Smooth muscle cell (in vitro differentiated cells): Measurements from ENCODE around the gene POR. TPM values are rescaled to one million over a fixed set of nuclear protein-coding genes. Genes with fewer than 3 reads are reported as not detected.
"Not testable (repeated sequence)": the region's sequence is repeated elsewhere in the genome, so short reads cannot be mapped to it uniquely, and the experiment has no call there.

ENCODE experiments used
- DNase-seq: peaks from one replicate; lab custom pipeline; 2025; ENCODE audit not compliant: unreplicated experiment; lab: John Stamatoyannopoulos, UW
- H2AFZ ChIP-seq: fragments of 200-600 bp; sonication (generic); 2 replicates; pipeline ENCODE4 v1.6.0; 2016; ENCODE audit warnings: antibody characterized with exemption, low read depth, mild to moderate bottlenecking
- H3F3A ChIP-seq: fragments of 200-600 bp; sonication (generic); 2 replicates; pipeline ENCODE4 v1.6.0; 2017; ENCODE audit warnings: antibody characterized with exemption, low read depth
- H3K27ac ChIP-seq: fragments of 200-600 bp; sonication (generic); 2 replicates; pipeline ENCODE4 v1.5.1; 2016; ENCODE audit warnings: low read depth, mild to moderate bottlenecking
- H3K27me3 ChIP-seq: fragments of 200-600 bp; sonication (generic); 2 replicates; pipeline ENCODE4 v1.6.1; 2016; ENCODE audit warnings: low read depth, mild to moderate bottlenecking
- H3K36me3 ChIP-seq: fragments of 200-600 bp; sonication (generic); 2 replicates; pipeline ENCODE4 v1.5.1; 2016; ENCODE audit warnings: low read depth
- H3K4me1 ChIP-seq: fragments of 200-600 bp; sonication (generic); 2 replicates; pipeline ENCODE4 v1.5.1; 2016; ENCODE audit warnings: low read depth
- H3K4me2 ChIP-seq: fragments of 200-600 bp; sonication (generic); 2 replicates; pipeline ENCODE4 v1.6.0; 2016; ENCODE audit warnings: mild to moderate bottlenecking
- H3K4me3 ChIP-seq: fragments of 200-600 bp; sonication (generic); 2 replicates; pipeline ENCODE4 v1.5.1; 2016; ENCODE audit warnings: mild to moderate bottlenecking
- H3K79me2 ChIP-seq: fragments of 200-600 bp; sonication (generic); 2 replicates; pipeline ENCODE4 v1.6.0; 2016; ENCODE audit warnings: low read depth, mild to moderate bottlenecking
- H3K9ac ChIP-seq: fragments of 200-600 bp; sonication (generic); 2 replicates; pipeline ENCODE4 v1.6.0; 2016; ENCODE audit warnings: low read depth
- H3K9me3 ChIP-seq: fragments of 200-600 bp; sonication (generic); replicated peaks from 2 replicates; pipeline ENCODE4 v1.5.1; 2016; ENCODE audit warnings: low read depth
- H4K20me1 ChIP-seq: fragments of 200-600 bp; sonication (generic); 2 replicates; pipeline ENCODE4 v1.6.0; 2016; ENCODE audit warnings: low read depth
- WGBS: methylation state at CpG from one replicate; pipeline ENCODE4 v1.1.7; 2016; ENCODE audit warnings: low lambda C conversion rate; 5-methylcytosine and 5-hydroxymethylcytosine counted together
- polyA plus RNA-seq: library from polyadenylated mRNA; unstranded; fragments of >200 nt; fragmentation: Nextera tagmentation; extraction: Ambion mirVana; gene quantifications from 2 replicates; pipeline ENCODE4 v1.2.1, GENCODE V29; 2016
- total RNA-seq: library from RNA; depleted of rRNA; stranded (reverse); fragments of >200 nt; gene quantifications from 2 replicates; pipeline ENCODE4 v1.2.3, GENCODE V29; 2014
- TF ChIP-seq, protein P1 (sequence below): fragments of 200-600 bp; sonication (generic); IDR thresholded peaks from 2 replicates; pipeline ENCODE4 v1.5.1; 2017; ENCODE audit warnings: borderline replicate concordance, mild to moderate bottlenecking, antibody characterized with exemption; ENCODE audit not compliant: insufficient read depth, poor library complexity, severe bottlenecking

The POR gene
- total and polyA plus RNA-seq, 2 experiments from 2014 or later = 46.7 to 52.7 TPM

GRCh38 chr7:75880242-75880641 lies 34.7 kb upstream of the POR start:
- 86% methylated on average over 4 of the region's 4 CpGs for WGBS
- Histone ChIP-seq H3K4me2 (peak overlapping the region; percentile 96), H3K27ac (no peak overlapping the region)

GRCh38 chr7:75881436-75882095 lies 33.4 kb upstream of the POR start:
- DNase-seq = no peak
- no peak overlapping the region for H3K27ac ChIP-seq
- H3K4me2 ChIP-seq = no peak overlapping the region
- H2AFZ ChIP-seq = no peak overlapping the region
- no peak overlapping the region for H3K4me3 ChIP-seq
- H3K9ac ChIP-seq = no peak overlapping the region
- TF ChIP-seq, protein P1, sequence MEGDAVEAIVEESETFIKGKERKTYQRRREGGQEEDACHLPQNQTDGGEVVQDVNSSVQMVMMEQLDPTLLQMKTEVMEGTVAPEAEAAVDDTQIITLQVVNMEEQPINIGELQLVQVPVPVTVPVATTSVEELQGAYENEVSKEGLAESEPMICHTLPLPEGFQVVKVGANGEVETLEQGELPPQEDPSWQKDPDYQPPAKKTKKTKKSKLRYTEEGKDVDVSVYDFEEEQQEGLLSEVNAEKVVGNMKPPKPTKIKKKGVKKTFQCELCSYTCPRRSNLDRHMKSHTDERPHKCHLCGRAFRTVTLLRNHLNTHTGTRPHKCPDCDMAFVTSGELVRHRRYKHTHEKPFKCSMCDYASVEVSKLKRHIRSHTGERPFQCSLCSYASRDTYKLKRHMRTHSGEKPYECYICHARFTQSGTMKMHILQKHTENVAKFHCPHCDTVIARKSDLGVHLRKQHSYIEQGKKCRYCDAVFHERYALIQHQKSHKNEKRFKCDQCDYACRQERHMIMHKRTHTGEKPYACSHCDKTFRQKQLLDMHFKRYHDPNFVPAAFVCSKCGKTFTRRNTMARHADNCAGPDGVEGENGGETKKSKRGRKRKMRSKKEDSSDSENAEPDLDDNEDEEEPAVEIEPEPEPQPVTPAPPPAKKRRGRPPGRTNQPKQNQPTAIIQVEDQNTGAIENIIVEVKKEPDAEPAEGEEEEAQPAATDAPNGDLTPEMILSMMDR = no peak
- H3K9me3 ChIP-seq = no peaks in the 10 kb centered on the region
- H4K20me1 ChIP-seq = peaks cover 15% of the 10 kb centered on the region
- no peaks in the 10 kb centered on the region for H3F3A ChIP-seq
- WGBS = 88% methylated on average over 23 of the region's 23 CpGs
- H3K36me3 ChIP-seq = no peaks in the 10 kb centered on the region
- no peaks in the 10 kb centered on the region for H3K27me3 ChIP-seq
- H3K4me1 ChIP-seq = peaks cover 22% of the 10 kb centered on the region
- peaks cover 21% of the 10 kb centered on the region for H3K79me2 ChIP-seq

More at GRCh38 chr7:75880242-75880641, 34.7 kb upstream of the POR start:
- H3K36me3 ChIP-seq = no peaks in the 10 kb centered on the region
- peaks cover 13% of the 10 kb centered on the region for H4K20me1 ChIP-seq
- peaks cover 22% of the 10 kb centered on the region for H3K4me1 ChIP-seq
- H3K27me3 ChIP-seq = no peaks in the 10 kb centered on the region
- H3K79me2 ChIP-seq = peaks cover 21% of the 10 kb centered on the region
- no peaks in the 10 kb centered on the region for H3F3A ChIP-seq
- TF ChIP-seq, protein P1 = no peak
- no peak for DNase-seq
- no peak overlapping the region for H2AFZ ChIP-seq
- no peak overlapping the region for H3K9ac ChIP-seq
- peak overlapping the region; percentile 92 for H3K4me3 ChIP-seq
- H3K9me3 ChIP-seq = no peaks in the 10 kb centered on the region

DNA sequence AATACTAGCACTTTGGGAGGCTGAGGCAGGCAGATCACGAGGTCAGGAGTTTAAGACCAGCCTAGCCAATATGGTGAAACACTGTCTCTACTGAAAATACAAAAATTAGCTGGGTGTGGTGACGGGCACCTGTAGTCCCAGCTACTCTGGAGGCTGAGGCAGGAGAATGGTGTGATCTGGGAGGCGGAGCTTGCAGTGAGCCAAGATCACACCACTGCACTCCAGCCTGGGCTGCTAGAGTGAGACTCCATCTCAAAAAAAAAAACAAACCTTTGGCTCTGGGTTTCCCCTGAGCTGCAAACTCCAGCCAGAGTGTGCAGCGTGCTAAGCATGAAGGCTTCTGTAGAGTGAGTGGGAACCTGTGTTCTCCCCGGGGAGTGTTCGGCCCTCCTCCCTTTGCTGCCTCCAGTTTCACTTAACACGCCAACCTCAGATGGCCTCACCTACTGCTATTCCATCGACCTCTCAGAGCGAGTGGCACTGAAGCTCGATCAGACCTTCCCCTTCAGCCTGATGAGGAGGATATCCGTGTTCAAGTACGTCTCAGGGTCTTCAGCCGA lies 31.6 kb upstream of the POR start:
- WGBS = 98% methylated on average over 13 of the region's 13 CpGs
- H3K4me3 ChIP-seq, H3K4me2 ChIP-seq, H2AFZ ChIP-seq, H3K27ac ChIP-seq, H3F3A ChIP-seq, H3K9me3 ChIP-seq, DNase-seq, H3K9ac ChIP-seq, H3K36me3 ChIP-seq, H3K27me3 ChIP-seq: not testable (repeated sequence)
- Histone ChIP-seq H4K20me1 (peaks cover 22% of the 10 kb centered on the region), H3K79me2 (peaks cover 21% of the 10 kb centered on the region), H3K4me1 (peaks cover 22% of the 10 kb centered on the region)

DNA sequence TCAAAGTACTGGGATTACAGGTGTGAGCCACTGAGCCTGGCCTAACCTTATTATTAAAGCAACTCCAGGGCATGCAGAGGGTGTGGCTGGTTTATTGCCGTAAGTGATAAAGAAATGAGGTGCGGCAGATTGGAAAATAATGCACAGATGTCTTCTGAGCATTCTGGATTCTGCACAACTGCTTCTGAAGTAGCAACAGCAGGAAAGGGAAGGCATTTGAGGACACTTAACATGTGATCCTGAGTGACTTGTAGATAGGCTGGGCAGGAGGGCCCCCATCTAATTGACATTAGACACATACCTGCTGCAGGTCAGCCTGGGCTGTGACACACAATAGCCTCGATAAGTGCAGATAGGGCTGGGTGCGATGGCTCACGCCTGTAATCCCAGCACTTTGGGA lies 30.5 kb upstream of the POR start:
- H3K27ac ChIP-seq = no peak overlapping the region
- H3K4me1 ChIP-seq = peaks cover 22% of the 10 kb centered on the region
- H3K9me3 ChIP-seq = no peaks in the 10 kb centered on the region
- no peaks in the 10 kb centered on the region for H3F3A ChIP-seq
- no peak overlapping the region for H2AFZ ChIP-seq
- H3K9ac ChIP-seq = no peak overlapping the region
- H3K36me3 ChIP-seq = no peaks in the 10 kb centered on the region
- H3K27me3 ChIP-seq = no peaks in the 10 kb centered on the region
- H3K79me2 ChIP-seq = peaks cover 15% of the 10 kb centered on the region
- DNase-seq = no peak
- peaks cover 22% of the 10 kb centered on the region for H4K20me1 ChIP-seq
- no peak overlapping the region for H3K4me3 ChIP-seq
- 94% methylated on average over 5 of the region's 5 CpGs for WGBS
- H3K4me2 ChIP-seq = no peak overlapping the region
- TF ChIP-seq, protein P1 = no peak
